C4-2B (cell line): Measurements from ENCODE around the gene TYK2.

ENCODE experiments used
- ZFX ChIP-seq: fragments of 450-650 bp; IDR thresholded peaks from 2 replicates; pipeline ENCODE4 v1.6.1; 2017
- TF ChIP-seq, protein P1 (sequence below): fragments of 450-650 bp; conservative IDR thresholded peaks from 2 replicates; pipeline ENCODE4 v1.5.1; 2017; ENCODE audit warnings: mild to moderate bottlenecking

DNA sequence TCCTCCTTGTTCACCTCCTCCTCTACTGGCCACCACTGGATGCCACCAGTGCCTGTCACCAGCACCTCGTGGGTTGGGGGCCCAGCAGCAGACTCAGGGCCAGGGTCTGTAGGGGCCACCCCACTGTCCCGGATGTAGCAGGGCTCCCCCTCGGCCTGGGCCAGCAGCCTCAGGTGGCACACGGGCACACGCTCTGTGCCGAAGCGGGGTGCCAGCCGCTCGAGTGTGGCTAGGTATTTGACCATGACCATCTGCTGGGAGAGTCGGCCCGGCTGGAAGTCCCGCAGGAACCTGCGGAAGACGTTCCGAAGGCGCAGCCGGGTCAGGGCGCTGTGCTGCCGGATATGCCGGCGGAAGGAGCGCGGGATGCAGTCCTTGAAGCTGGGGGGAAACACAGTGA lies 14.9 kb downstream of the TYK2 start:
- TF ChIP-seq, protein P1, sequence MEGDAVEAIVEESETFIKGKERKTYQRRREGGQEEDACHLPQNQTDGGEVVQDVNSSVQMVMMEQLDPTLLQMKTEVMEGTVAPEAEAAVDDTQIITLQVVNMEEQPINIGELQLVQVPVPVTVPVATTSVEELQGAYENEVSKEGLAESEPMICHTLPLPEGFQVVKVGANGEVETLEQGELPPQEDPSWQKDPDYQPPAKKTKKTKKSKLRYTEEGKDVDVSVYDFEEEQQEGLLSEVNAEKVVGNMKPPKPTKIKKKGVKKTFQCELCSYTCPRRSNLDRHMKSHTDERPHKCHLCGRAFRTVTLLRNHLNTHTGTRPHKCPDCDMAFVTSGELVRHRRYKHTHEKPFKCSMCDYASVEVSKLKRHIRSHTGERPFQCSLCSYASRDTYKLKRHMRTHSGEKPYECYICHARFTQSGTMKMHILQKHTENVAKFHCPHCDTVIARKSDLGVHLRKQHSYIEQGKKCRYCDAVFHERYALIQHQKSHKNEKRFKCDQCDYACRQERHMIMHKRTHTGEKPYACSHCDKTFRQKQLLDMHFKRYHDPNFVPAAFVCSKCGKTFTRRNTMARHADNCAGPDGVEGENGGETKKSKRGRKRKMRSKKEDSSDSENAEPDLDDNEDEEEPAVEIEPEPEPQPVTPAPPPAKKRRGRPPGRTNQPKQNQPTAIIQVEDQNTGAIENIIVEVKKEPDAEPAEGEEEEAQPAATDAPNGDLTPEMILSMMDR = no peak
- no peak for TF ChIP-seq ZFX
